AG09319 (cell line): ENCODE results near the gene SHB.

Experiments
- DNase-seq: peaks from one replicate; pipeline ENCODE4 v3.0.0-alpha.2; 2010; ENCODE audit warnings: low read depth; ENCODE audit errors: extremely low read depth
- CTCF ChIP-seq: IDR thresholded peaks from 2 replicates; pipeline ENCODE4 v1.5.1; 2011; ENCODE audit warnings: low read depth, mild to moderate bottlenecking, inconsistent platforms, low read length, moderate library complexity

Gene SHB, protein sequence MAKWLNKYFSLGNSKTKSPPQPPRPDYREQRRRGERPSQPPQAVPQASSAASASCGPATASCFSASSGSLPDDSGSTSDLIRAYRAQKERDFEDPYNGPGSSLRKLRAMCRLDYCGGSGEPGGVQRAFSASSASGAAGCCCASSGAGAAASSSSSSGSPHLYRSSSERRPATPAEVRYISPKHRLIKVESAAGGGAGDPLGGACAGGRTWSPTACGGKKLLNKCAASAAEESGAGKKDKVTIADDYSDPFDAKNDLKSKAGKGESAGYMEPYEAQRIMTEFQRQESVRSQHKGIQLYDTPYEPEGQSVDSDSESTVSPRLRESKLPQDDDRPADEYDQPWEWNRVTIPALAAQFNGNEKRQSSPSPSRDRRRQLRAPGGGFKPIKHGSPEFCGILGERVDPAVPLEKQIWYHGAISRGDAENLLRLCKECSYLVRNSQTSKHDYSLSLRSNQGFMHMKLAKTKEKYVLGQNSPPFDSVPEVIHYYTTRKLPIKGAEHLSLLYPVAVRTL

DNA sequence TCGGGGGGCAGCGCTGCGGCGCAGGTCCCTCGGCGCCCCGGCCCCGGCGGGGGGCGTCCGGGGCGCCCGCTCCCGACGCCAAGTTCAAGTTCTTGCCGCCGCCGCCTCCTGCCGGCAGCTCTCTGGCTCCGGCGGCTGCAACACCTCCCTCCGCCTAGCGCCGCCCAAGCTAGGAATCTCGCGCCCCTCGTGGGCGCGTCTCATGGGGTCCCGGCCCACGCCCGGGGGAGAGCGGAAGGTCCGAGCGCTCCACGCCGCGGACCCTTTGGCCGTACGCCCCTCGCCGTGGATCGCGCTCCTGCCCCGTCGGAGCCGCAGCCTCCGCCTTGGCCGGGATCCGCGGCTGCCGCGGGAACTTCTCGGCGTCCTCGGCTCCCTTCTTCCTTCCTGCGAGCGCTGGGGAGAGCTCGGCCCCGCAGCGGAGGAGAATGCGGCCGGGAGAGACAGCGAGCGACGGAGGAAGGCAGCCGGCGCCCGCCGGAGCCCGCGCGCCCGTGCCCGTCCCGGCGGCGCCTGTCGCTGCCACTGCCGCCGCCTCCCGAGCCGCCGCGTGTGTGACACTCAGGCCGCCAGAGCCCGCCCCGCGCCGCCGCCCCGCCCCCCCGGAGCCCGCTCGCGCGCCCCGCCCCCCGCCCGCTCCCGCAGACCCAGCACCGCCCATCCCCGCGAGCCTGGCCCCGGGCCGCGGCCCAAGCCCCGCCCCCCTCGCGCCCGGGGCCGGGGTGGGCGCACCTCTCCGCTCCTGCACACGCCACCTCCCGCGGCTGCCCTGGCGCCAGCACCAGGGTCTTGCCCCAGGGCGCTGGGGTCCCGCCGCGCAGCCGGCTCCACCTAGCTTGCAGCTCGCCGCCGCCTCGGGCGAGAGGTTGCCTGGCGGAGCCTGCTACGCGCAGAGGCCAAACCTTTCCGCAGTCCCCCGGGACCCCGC is at the start of gene SHB:
Gene SHB (minus strand): TSS at position 527 of the 928 bp plus-strand sequence. CDS start 582 bp downstream, outside the sequence.
- DNase-seq: no peak
- peak; percentile 53 for TF ChIP-seq CTCF

DNA sequence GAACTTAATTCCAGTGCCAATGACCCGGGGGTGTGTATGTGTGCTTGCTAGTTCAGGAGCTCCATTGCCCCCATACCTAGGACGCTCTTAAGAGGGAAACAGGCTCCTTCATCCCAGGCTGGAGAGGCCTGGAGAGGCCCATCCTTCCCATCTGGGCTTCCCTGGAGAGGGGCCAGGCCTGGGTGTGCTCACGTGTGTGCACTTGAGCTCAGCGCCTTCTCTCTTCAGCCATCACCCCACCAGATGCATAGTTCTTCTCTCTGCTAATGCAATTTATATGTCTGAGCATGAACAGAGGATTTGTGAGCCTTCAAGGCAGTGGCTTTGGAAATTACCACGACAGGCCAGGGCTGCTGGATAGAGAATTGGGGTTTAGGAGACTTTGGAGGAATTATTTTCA is 48.6 kb upstream of the SHB start:
- no peak for DNase-seq
- TF ChIP-seq CTCF: no peak

GRCh38 chr9:38114905-38115304 is 45.9 kb upstream of the SHB start:
- TF ChIP-seq CTCF: no peak
- no peak for DNase-seq

GRCh38 chr9:38112456-38112855 is 43.4 kb upstream of the SHB start:
- no peak for TF ChIP-seq CTCF
- no peak for DNase-seq

- no peak for TF ChIP-seq CTCF
- DNase-seq: no peak
Observed at GRCh38 chr9:38112049-38112448, 43.0 kb upstream of the SHB start.

- no peak for DNase-seq
- no peak for TF ChIP-seq CTCF
Observed at GRCh38 chr9:38110476-38110875, 41.4 kb upstream of the SHB start.

GRCh38 chr9:38109601-38110000 is 40.6 kb upstream of the SHB start:
- TF ChIP-seq CTCF: no peak
- DNase-seq: no peak
